Measurements from ENCODE around the gene PTK6. TPM values are rescaled to one million over a fixed set of nuclear protein-coding genes. Genes with fewer than 3 reads are reported as not detected.

The PTK6 gene
- total RNA-seq, 4 donors from 2014 or later, result 0.36 TPM; not detected in 3

GRCh38 chr20:63491078-63491477 is 46.1 kb downstream of the PTK6 start:
- Histone ChIP-seq H3K4me1 (peaks cover 8 to 25% of the 10 kb centered on the region in 2 donors), H3K9me3 (no peaks in the 10 kb centered on the region), H3K4me3 (no peak overlapping the region), H3K27ac (no peak overlapping the region), H3K27me3 (no peaks in the 10 kb centered on the region), H3K36me3 (peaks cover 0 to 71% of the 10 kb centered on the region in 2 donors)
- DNase-seq (peak in 1 of 2 donors; percentile 19), ATAC-seq (no peak)
- intact Hi-C loops (cut with DNase I; ENCODE audit: low total_unique reads) (no loop called here), in situ Hi-C loops (cut with MboI; ENCODE audit: low sequenced_read_pairs in 4 of 4) (no loop called here)
- no peak for TF ChIP-seq CTCF (IDR thresholded peaks at IDR 0.05 in 4 of 5, conservative IDR thresholded peaks at IDR 0.05 in 1 of 5)
- no peak for TF ChIP-seq POLR2A (IDR thresholded peaks at IDR 0.05)

GRCh38 chr20:63490416-63490815 is 46.8 kb downstream of the PTK6 start:
- Histone ChIP-seq H3K27me3 (no peaks in the 10 kb centered on the region), H3K36me3 (peaks cover 0 to 66% of the 10 kb centered on the region in 2 donors), H3K4me1 (peaks cover under 1 to 18% of the 10 kb centered on the region in 2 donors), H3K27ac (no peak overlapping the region), H3K4me3 (no peak overlapping the region), H3K9me3 (no peaks in the 10 kb centered on the region)
- intact Hi-C loops (cut with DNase I; ENCODE audit: low total_unique reads), result no loop called here
- DNase-seq, result no peak
- TF ChIP-seq CTCF (IDR thresholded peaks at IDR 0.05 in 4 of 5, conservative IDR thresholded peaks at IDR 0.05 in 1 of 5) (no peak), POLR2A (IDR thresholded peaks at IDR 0.05) (no peak)
- in situ Hi-C loops (cut with MboI; ENCODE audit: low sequenced_read_pairs in 4 of 4), result no loop called here
- no peak for ATAC-seq

GRCh38 chr20:63488315-63489251 is 48.6 kb downstream of the PTK6 start:
- Histone ChIP-seq H3K27ac (peak overlapping the region in 2 of 4 donors; percentile 15 to 61), H3K4me1 (peaks cover 0 to 5% of the 10 kb centered on the region in 2 donors), H3K9me3 (no peaks in the 10 kb centered on the region), H3K36me3 (peaks cover 0 to 48% of the 10 kb centered on the region in 2 donors), H3K27me3 (no peaks in the 10 kb centered on the region), H3K4me3 (no peak overlapping the region)
- ATAC-seq, result no peak
- in situ Hi-C loops (cut with MboI; ENCODE audit: low sequenced_read_pairs in 4 of 4), result no loop called here
- no peak for TF ChIP-seq POLR2A (IDR thresholded peaks at IDR 0.05)
- TF ChIP-seq CTCF (IDR thresholded peaks at IDR 0.05 in 4 of 5, conservative IDR thresholded peaks at IDR 0.05 in 1 of 5), result no peak
- intact Hi-C loops (cut with DNase I; ENCODE audit: low total_unique reads), result no loop called here
- DNase-seq, result no peak

GRCh38 chr20:63487781-63488241 is 49.4 kb downstream of the PTK6 start:
- Histone ChIP-seq H3K4me1 (peaks cover 0 to 5% of the 10 kb centered on the region in 2 donors), H3K36me3 (peaks cover 0 to 40% of the 10 kb centered on the region in 2 donors), H3K9me3 (no peaks in the 10 kb centered on the region), H3K27me3 (no peaks in the 10 kb centered on the region), H3K4me3 (no peak overlapping the region), H3K27ac (peak overlapping the region in 1 of 4 donors; percentile 43)
- TF ChIP-seq POLR2A (IDR thresholded peaks at IDR 0.05) (no peak), CTCF (IDR thresholded peaks at IDR 0.05 in 4 of 5, conservative IDR thresholded peaks at IDR 0.05 in 1 of 5) (no peak)
- no peak for ATAC-seq
- in situ Hi-C loops (cut with MboI; ENCODE audit: low sequenced_read_pairs in 4 of 4) (no loop called here), intact Hi-C loops (cut with DNase I; ENCODE audit: low total_unique reads) (no loop called here)
- DNase-seq, result no peak

Data from gastrocnemius medialis (tissue), 4 donors.